ENCODE results near the gene FRK. TPM values are rescaled to one million over a fixed set of nuclear protein-coding genes. Genes with fewer than 3 reads are reported as not detected.

FRK gene
- total RNA-seq, 1 donor from 2014 or later: 0.77 TPM

DNA sequence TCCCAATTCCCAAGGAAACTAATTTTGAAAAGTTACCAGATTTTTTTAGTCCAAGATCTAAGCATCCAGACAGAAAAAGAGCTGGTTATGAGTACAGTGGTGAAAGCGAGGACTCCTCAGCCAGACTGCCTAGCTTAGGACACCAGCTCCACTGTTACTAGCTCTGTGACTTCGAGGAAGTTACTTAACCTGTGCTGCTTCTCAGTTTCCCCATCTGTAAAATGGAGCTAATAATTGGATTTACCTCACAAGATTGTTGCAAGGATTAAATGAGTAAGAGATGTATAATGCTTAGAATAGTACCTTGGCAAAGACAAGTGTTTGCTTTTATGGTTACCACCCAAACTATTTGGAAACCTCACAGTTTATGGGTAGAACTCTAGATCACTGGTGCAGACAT, 41.1 kb upstream of the FRK start:
- peaks cover under 1% of the 10 kb centered on the region for H3K9me3 Mint-ChIP-seq (ENCODE audit: unreplicated experiment)
- H3K27me3 Mint-ChIP-seq (ENCODE audit: low read depth, unreplicated experiment): no peaks in the 10 kb centered on the region
- Histone ChIP-seq H3K4me2 (ENCODE audit: low read length) (peak overlapping the region; percentile 88), H3K9me3 (ENCODE audit: insufficient read depth, low read depth, low read length) (no peaks in the 10 kb centered on the region), H3K9ac (ENCODE audit: low read length) (peak overlapping the region; percentile 81), H3K4me1 (ENCODE audit: insufficient read depth, low read length) (peaks cover 7% of the 10 kb centered on the region), H3K79me2 (ENCODE audit: insufficient read depth, low read length) (peaks cover 9% of the 10 kb centered on the region), H3K4me3 (ENCODE audit: insufficient read depth, low read depth, low read length) (peak overlapping the region; percentile 80), H3K27ac (ENCODE audit: low read depth, low read length) (no peak overlapping the region), H3K36me3 (ENCODE audit: insufficient read depth, low read length) (no peaks in the 10 kb centered on the region), H2AFZ (ENCODE audit: low read depth, low read length) (peak overlapping the region; percentile 94), H3K27me3 (ENCODE audit: insufficient read depth, low read length) (no peaks in the 10 kb centered on the region), H4K20me1 (ENCODE audit: insufficient read depth, low read length) (peaks cover 5% of the 10 kb centered on the region)
- FAIRE-seq: no peak
- H3K4me3 Mint-ChIP-seq (ENCODE audit: unreplicated experiment): peak overlapping the region; percentile 94
- TF ChIP-seq EZH2 (IDR thresholded peaks at IDR 0.05; ENCODE audit: insufficient read depth, low read length): no peak
- TF ChIP-seq, protein P1, sequence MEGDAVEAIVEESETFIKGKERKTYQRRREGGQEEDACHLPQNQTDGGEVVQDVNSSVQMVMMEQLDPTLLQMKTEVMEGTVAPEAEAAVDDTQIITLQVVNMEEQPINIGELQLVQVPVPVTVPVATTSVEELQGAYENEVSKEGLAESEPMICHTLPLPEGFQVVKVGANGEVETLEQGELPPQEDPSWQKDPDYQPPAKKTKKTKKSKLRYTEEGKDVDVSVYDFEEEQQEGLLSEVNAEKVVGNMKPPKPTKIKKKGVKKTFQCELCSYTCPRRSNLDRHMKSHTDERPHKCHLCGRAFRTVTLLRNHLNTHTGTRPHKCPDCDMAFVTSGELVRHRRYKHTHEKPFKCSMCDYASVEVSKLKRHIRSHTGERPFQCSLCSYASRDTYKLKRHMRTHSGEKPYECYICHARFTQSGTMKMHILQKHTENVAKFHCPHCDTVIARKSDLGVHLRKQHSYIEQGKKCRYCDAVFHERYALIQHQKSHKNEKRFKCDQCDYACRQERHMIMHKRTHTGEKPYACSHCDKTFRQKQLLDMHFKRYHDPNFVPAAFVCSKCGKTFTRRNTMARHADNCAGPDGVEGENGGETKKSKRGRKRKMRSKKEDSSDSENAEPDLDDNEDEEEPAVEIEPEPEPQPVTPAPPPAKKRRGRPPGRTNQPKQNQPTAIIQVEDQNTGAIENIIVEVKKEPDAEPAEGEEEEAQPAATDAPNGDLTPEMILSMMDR (IDR thresholded peaks at IDR 0.05; ENCODE audit: insufficient read depth, low read depth, low read length): no peak
- no peak overlapping the region for H3K27ac Mint-ChIP-seq (ENCODE audit: unreplicated experiment)
- no peak for DNase-seq (ENCODE audit: low read depth)
- H3K4me1 Mint-ChIP-seq (ENCODE audit: low read depth, unreplicated experiment): peaks cover 27% of the 10 kb centered on the region
- peaks cover 9% of the 10 kb centered on the region for H3K36me3 Mint-ChIP-seq (ENCODE audit: low read depth, unreplicated experiment)

DNA sequence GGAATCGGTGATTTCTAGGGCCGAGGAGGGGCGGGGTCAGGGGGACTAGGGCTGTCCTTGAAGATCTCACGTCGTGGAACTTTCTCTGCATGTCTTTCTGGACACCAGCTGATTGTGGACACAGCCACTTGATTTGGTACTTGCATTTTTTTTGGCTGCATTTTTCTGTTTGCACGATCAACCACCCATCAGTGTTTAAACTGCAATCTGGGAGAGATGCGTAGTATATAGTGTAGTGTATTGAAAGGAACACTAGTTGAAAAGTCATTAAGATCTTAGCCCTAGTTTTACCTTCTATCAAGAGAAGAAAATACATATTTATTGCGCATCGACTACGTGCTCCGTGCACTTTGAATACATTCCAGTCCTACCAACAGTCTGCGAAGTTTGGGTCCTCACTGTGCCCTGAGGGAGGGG, 40.6 kb upstream of the FRK start:
- H3K27ac ChIP-seq (ENCODE audit: low read depth, low read length): peak overlapping the region; percentile 56
- H3K4me1 Mint-ChIP-seq (ENCODE audit: low read depth, unreplicated experiment): peaks cover 23% of the 10 kb centered on the region
- peak overlapping the region; percentile 48 for H3K27ac Mint-ChIP-seq (ENCODE audit: unreplicated experiment)

More for the DNA sequence above, 40.6 kb upstream of the FRK start:
- peak overlapping the region; percentile 88 for H3K4me2 ChIP-seq (ENCODE audit: low read length)
- H4K20me1 ChIP-seq (ENCODE audit: insufficient read depth, low read length): peaks cover 5% of the 10 kb centered on the region
- no peaks in the 10 kb centered on the region for H3K27me3 Mint-ChIP-seq (ENCODE audit: low read depth, unreplicated experiment)
- no peak for FAIRE-seq
- H3K79me2 ChIP-seq (ENCODE audit: insufficient read depth, low read length): peaks cover 9% of the 10 kb centered on the region
- H3K9me3 ChIP-seq (ENCODE audit: insufficient read depth, low read depth, low read length): peaks cover 4% of the 10 kb centered on the region
- peak overlapping the region; percentile 94 for H2AFZ ChIP-seq (ENCODE audit: low read depth, low read length)
- H3K4me3 Mint-ChIP-seq (ENCODE audit: unreplicated experiment): peak overlapping the region; percentile 94
- peaks cover 7% of the 10 kb centered on the region for H3K4me1 ChIP-seq (ENCODE audit: insufficient read depth, low read length)
- peak overlapping the region; percentile 81 for H3K9ac ChIP-seq (ENCODE audit: low read length)
- TF ChIP-seq EZH2 (IDR thresholded peaks at IDR 0.05; ENCODE audit: insufficient read depth, low read length): no peak
- TF ChIP-seq, protein P1 (IDR thresholded peaks at IDR 0.05; ENCODE audit: insufficient read depth, low read depth, low read length): no peak
- no peak for DNase-seq (ENCODE audit: low read depth)
- no peaks in the 10 kb centered on the region for H3K36me3 ChIP-seq (ENCODE audit: insufficient read depth, low read length)
- H3K4me3 ChIP-seq (ENCODE audit: insufficient read depth, low read depth, low read length): peak overlapping the region; percentile 80
- H3K27me3 ChIP-seq (ENCODE audit: insufficient read depth, low read length): no peaks in the 10 kb centered on the region
- peaks cover 5% of the 10 kb centered on the region for H3K9me3 Mint-ChIP-seq (ENCODE audit: unreplicated experiment)
- H3K36me3 Mint-ChIP-seq (ENCODE audit: low read depth, unreplicated experiment): peaks cover 13% of the 10 kb centered on the region
